ENCODE data around the gene ABCC6.

- TF ChIP-seq, protein P1, sequence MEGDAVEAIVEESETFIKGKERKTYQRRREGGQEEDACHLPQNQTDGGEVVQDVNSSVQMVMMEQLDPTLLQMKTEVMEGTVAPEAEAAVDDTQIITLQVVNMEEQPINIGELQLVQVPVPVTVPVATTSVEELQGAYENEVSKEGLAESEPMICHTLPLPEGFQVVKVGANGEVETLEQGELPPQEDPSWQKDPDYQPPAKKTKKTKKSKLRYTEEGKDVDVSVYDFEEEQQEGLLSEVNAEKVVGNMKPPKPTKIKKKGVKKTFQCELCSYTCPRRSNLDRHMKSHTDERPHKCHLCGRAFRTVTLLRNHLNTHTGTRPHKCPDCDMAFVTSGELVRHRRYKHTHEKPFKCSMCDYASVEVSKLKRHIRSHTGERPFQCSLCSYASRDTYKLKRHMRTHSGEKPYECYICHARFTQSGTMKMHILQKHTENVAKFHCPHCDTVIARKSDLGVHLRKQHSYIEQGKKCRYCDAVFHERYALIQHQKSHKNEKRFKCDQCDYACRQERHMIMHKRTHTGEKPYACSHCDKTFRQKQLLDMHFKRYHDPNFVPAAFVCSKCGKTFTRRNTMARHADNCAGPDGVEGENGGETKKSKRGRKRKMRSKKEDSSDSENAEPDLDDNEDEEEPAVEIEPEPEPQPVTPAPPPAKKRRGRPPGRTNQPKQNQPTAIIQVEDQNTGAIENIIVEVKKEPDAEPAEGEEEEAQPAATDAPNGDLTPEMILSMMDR (IDR thresholded peaks at IDR 0.05 in 4 of 5, conservative IDR thresholded peaks at IDR 0.05 in 1 of 5): no peak
- TF ChIP-seq POLR2A (IDR thresholded peaks at IDR 0.05): no peak
These were observed 68.9 kb downstream of the ABCC6 start for GRCh38 chr16:16154281-16154951.
